Chondrocyte (in vitro differentiated cells): Measurements from ENCODE around the gene ASIC3. TPM values are rescaled to one million over a fixed set of nuclear protein-coding genes. Genes with fewer than 3 reads are reported as not detected.

Source experiments
- DNase-seq: peaks from one replicate; pipeline ENCODE4 v3.0.0; 2021; ENCODE audit warnings: mixed read lengths, low spot score
- H3K27ac Mint-ChIP-seq: one replicate; pipeline ENCODE4 v1.8.0; 2021; ENCODE audit warnings: mild to moderate bottlenecking, moderate library complexity, mixed read lengths; ENCODE audit not compliant: unreplicated experiment
- H3K27me3 Mint-ChIP-seq: 2 replicates; pipeline ENCODE4 v1.8.0; 2021; ENCODE audit warnings: low read depth, mixed read lengths
- H3K36me3 Mint-ChIP-seq: 2 replicates; pipeline ENCODE4 v1.8.0; 2021; ENCODE audit warnings: low read depth, mixed read lengths
- H3K4me1 Mint-ChIP-seq: 2 replicates; pipeline ENCODE4 v1.8.0; 2021; ENCODE audit warnings: low read depth, mild to moderate bottlenecking, mixed read lengths
- H3K4me3 Mint-ChIP-seq: one replicate; pipeline ENCODE4 v1.8.0; 2021; ENCODE audit warnings: mild to moderate bottlenecking, moderate library complexity, mixed read lengths; ENCODE audit not compliant: unreplicated experiment
- H3K9me3 Mint-ChIP-seq: 2 replicates; pipeline ENCODE4 v1.8.0; 2021; ENCODE audit warnings: low read depth, mixed read lengths
- total RNA-seq: library from RNA; stranded (reverse); gene quantifications from 3 replicates; pipeline ENCODE4 v1.2.1, GENCODE V29; 2021
- TF ChIP-seq, protein P1 (sequence below): fragments of 200-600 bp; sonication (generic); IDR thresholded peaks from 2 replicates; pipeline ENCODE4 v1.5.0; 2021; ENCODE audit warnings: antibody characterized with exemption, mild to moderate bottlenecking, moderate library complexity

The ASIC3 gene
- total RNA-seq, 1 donor from 2014 or later: 2.4 TPM

DNA sequence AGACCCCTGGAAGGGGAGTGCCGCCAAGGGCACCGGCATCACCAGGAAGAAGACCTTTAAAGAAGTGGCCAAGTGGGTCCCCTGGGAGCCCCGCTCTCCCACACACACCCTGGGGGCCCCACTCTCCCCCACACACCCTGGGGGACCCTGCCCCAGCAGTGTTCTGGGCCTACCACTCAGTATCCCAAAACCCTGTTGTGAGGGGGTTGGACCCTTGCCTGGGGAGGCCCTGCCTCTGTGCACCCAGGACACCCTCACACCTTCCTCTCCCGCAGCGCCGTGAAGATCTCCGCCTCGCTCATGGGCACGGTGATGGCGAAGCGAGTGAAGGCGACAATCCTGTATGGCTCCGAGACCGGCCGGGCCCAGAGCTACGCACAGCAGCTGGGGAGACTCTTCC lies 46.8 kb upstream of the ASIC3 start:
- peaks cover 12% of the 10 kb centered on the region for H3K27me3 Mint-ChIP-seq
- H3K27ac Mint-ChIP-seq: no peak overlapping the region
- H3K4me1 Mint-ChIP-seq: no peaks in the 10 kb centered on the region
- no peak for DNase-seq
- TF ChIP-seq, protein P1, sequence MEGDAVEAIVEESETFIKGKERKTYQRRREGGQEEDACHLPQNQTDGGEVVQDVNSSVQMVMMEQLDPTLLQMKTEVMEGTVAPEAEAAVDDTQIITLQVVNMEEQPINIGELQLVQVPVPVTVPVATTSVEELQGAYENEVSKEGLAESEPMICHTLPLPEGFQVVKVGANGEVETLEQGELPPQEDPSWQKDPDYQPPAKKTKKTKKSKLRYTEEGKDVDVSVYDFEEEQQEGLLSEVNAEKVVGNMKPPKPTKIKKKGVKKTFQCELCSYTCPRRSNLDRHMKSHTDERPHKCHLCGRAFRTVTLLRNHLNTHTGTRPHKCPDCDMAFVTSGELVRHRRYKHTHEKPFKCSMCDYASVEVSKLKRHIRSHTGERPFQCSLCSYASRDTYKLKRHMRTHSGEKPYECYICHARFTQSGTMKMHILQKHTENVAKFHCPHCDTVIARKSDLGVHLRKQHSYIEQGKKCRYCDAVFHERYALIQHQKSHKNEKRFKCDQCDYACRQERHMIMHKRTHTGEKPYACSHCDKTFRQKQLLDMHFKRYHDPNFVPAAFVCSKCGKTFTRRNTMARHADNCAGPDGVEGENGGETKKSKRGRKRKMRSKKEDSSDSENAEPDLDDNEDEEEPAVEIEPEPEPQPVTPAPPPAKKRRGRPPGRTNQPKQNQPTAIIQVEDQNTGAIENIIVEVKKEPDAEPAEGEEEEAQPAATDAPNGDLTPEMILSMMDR: no peak
- no peak overlapping the region for H3K4me3 Mint-ChIP-seq
- no peaks in the 10 kb centered on the region for H3K36me3 Mint-ChIP-seq
- H3K9me3 Mint-ChIP-seq: no peaks in the 10 kb centered on the region

DNA sequence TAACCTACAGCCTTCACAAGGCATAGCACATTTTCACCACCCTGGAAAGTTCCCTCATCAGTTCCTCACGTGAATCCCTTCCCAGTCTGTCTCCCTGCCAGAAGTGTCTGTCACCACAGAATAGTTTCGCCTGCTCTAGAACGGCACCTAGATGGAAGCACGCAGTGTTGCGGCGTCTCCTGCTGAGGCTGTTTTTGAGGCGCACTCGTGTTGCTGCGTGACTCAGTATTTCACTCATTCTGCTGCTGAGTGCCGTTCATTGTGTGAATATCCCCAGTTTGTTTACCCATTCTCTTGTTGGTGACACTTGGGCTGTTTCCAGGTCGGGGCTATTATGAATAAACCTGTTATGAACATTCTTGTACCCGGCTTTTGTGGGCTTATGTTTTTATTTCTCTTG lies 44.8 kb upstream of the ASIC3 start:
- Mint-ChIP-seq H3K27ac (no peak overlapping the region), H3K4me3 (no peak overlapping the region), H3K27me3 (peaks cover 12% of the 10 kb centered on the region), H3K4me1 (peaks cover 10% of the 10 kb centered on the region), H3K36me3 (no peaks in the 10 kb centered on the region), H3K9me3 (no peaks in the 10 kb centered on the region)
- TF ChIP-seq, protein P1: no peak
- no peak for DNase-seq

DNA sequence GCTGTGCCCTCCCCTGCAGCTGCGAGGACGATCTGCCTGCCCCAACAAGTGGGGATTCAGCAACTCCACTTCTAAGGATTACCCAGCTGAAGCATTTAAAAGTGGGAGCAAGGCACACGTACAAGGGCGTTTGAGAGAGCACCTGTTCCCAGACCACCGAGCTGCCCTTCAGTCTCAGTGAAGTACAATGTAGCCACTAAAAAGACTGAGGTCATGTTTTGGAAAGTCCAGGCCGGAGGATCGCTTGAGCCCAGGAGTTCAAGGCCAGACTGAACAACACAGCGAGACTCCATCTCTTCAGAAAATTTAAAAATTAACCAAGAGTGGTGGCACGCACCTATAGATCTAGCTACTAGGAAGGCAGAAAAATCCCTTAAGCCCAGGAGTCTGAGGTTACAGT lies 42.8 kb upstream of the ASIC3 start:
- no peak for DNase-seq
- Mint-ChIP-seq H3K4me3 (no peak overlapping the region), H3K9me3 (no peaks in the 10 kb centered on the region), H3K4me1 (peaks cover 10% of the 10 kb centered on the region), H3K36me3 (no peaks in the 10 kb centered on the region), H3K27me3 (peaks cover 12% of the 10 kb centered on the region), H3K27ac (no peak overlapping the region)
- TF ChIP-seq, protein P1: no peak

DNA sequence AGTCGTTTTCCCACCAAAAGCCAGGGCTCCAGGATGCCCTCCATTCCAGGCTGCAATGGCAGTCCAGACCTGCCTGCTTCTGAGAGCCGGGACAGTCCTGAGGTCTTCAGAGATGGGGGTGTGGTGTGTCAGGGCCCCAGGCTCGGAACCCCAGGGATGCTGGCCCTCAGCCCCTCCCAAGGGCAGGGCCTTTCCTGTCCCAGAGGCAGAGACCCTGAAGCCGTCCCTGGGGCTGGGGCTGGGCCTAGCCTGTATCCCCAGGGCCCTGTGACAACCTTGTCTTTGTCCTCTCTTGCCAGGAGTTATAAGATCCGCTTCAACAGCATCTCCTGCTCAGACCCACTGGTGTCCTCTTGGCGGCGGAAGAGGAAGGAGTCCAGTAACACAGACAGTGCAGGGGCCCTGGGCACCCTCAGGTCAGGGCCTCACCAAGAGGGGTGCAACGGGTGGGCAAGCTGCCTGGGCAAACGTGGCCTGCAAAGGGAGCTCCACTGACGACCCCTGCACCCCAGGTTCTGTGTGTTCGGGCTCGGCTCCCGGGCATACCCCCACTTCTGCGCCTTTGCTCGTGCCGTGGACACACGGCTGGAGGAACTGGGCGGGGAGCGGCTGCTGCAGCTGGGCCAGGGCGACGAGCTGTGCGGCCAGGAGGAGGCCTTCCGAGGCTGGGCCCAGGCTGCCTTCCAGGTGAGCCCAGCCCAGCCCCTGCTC lies 41.6 kb upstream of the ASIC3 start:
- TF ChIP-seq, protein P1: no peak
- Mint-ChIP-seq H3K4me1 (peaks cover 14% of the 10 kb centered on the region), H3K36me3 (no peaks in the 10 kb centered on the region), H3K9me3 (no peaks in the 10 kb centered on the region), H3K27ac (no peak overlapping the region), H3K4me3 (no peak overlapping the region), H3K27me3 (peaks cover 14% of the 10 kb centered on the region)
- no peak for DNase-seq

DNA sequence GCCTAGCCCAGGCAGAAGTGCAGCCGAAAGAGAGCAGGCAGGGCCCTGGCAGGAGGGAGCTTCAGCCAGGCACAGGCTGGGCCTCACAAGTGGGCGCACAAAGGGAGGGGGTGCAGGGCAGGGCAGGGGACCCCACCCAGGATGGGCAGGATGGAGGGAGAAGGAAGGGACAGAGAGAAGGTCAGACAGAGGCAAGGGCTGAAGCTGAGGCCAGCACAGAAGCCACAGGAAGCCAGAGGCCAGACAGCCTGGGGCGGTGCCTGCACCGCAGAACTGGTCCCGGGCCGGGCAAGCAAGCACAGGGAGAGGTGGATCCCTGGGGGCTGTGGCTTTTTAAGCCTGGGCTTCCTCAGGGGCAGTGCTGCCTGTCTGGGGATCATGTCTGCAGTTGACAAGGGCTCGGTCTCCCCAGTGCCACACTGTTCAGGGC lies 40.8 kb upstream of the ASIC3 start:
- Mint-ChIP-seq H3K9me3 (no peaks in the 10 kb centered on the region), H3K36me3 (no peaks in the 10 kb centered on the region), H3K27me3 (peaks cover 20% of the 10 kb centered on the region), H3K4me1 (peaks cover 17% of the 10 kb centered on the region), H3K27ac (no peak overlapping the region), H3K4me3 (no peak overlapping the region)
- no peak for DNase-seq
- TF ChIP-seq, protein P1: no peak
